ENCODE data around the gene ELFN2.

The ELFN2 gene

GRCh38 chr22:37352481-37352880 lies 74.8 kb downstream of the ELFN2 start:
- no peak for DNase-seq

GRCh38 chr22:37351232-37351631 lies 76.0 kb downstream of the ELFN2 start:
- DNase-seq: no peak

DNA sequence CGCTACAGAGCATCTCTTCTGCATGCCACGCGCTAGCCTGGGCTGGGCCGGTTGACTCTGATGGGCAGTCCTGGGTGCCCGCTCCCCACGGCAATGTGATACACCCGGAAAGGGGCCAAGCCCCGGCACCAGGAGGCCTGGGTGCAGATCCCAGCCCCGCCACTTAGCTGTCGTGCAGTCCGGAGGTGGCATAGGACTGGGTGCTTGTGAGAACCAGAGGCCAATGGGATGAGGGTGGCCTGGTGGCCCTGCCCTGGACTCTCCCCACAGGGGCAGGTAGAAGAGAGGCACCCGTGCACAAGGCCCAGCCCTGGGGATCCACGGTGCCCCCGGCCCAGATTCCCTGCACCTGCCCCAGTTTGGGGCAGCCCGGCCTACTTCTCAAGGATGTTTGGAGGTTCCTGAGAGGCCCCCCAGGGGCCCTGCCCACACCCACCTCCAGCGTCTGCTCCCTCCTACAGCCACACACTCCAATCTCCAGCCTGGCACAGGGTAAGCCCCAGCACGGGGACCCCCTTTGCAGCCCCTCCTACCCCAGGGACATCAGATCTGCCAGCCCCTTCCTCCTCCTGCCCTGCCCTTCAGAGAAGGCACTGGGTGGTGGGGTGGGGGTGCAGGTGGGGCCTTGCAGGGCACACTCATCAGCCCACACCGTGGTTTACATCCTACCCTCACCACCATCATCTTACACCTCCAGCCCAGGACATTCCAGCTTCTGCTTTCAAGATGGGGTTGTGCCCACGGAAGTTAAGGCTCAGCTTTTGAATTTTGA lies 78.0 kb downstream of the ELFN2 start:
- no peak for DNase-seq

DNA sequence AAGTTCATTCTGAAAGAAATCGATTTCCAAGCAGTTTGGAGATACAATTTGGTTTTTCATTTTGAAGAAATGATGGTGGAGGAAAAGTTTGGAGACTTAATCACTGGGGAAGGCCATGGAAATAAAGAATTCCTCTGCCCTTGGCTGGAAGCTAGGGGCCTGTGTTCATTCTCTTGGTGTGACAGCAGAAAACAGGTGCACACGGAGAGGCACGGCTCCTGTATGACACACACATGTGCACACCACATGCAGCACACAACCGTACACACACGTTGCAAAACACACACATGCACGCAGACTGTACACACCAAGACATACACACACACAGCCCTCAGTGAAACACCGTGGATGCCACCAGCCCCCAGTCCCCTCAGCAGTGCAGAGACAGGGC lies 80.8 kb downstream of the ELFN2 start:
- DNase-seq: no peak

DNA sequence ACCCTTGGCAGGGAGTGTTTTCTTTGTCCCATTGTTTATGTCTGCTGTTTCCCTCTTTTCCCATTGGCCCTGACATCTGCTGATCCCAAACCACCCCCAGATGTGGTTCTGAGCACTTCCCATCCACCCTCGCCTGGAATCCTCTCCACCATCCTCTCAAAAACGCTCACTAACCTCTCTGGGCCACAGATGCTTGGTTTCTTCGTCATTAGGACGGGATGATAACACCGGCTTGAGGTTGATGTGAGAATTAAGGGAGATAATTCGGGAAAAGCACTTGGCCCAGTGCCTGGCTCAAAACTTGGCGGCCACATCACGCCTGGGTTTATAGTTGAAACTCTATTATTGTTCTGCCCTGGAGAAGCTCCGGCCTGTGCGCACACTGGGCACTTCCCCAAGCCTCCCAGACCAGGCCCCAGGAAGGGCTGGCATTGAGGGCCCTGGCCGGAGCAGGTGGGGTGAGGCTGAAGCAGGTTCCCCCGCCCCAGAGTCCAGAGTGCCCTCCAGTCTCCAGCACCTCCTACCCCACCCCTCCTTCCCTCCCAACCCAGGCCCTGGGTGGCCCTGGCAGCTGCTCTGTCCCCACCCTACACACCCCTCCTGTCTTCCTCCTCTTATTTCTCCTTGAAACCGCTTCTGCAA lies 81.3 kb downstream of the ELFN2 start:
- no peak for DNase-seq

DNA sequence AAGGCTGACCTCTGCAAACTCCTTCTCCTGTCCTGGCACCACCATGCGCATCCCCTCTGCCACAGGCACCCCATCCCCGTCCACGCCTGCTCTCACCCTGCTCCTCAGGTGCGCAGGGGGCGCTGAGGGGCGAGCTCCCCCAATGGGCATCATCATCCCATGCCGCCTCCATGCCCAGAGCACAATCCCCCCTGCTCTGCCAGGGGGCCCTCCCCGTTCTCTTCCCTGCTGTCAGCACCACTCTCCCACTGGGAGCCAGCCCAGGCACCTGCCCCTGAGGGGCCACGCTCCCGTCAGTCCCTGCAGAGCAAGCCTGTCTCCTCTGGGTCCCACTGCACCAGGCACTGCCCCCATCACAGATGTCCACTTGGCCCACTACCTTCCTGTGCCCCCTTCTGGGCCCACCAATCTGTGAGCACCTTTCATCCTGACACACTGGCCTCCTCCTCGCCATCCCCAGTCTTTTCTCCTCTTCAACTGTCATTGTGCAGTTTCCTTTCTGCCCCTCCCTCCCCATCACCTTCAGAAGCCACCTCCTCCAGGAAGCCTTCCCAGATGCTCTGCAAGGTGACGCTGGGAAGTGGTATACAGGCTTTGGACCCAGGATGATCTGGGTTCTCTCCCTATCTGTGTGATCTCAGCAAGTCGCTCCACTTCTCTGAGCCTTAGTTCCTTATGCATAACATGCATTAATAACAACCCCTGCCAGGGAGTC lies 82.4 kb downstream of the ELFN2 start:
- no peak for DNase-seq

DNA sequence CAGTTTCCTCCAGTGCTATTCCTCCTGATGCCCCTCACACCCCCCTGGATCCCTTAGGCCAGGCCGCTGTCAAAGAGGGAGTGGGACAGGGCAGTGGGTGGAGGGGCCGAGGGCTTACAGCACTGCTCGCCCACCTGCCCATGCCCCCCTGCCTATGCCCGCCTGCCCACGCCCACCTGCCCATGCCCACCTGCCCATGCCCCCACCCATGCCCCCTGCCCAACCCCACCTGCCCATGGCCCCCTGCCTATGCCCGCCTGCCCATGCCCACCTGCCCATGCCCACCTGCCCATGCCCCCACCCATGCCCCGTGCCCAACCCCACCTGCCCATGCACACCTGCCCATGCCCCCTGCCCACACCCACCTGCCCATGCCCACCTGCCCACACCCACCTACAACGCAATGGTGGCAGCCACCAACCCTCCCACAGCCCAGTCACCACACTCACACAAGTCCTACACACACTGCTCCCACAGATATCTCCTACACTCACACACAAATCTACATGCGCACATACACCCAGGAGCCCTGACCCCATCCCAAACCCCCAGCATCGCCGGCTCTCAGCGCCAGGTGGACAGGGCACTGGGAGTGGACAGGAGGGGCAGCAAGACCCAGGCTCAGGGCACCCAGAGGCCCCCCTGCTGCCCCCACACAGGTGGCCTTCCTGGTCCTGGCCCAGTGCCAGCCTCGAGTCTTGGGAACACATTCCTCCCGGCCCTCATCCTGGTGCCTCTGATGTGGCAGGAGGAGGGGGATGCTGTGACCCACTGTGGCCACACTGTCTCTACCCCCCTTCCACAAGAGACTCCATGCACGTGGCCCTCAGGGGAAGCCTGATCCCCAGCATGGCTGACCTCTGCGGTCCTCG lies 83.2 kb downstream of the ELFN2 start:
- no peak for DNase-seq

GRCh38 chr22:37343348-37343747 lies 83.9 kb downstream of the ELFN2 start:
- DNase-seq: no peak

GRCh38 chr22:37342065-37342464 lies 85.2 kb downstream of the ELFN2 start:
- DNase-seq: no peak

GRCh38 chr22:37340331-37341262 lies 86.7 kb downstream of the ELFN2 start:
- no peak for DNase-seq

DNA sequence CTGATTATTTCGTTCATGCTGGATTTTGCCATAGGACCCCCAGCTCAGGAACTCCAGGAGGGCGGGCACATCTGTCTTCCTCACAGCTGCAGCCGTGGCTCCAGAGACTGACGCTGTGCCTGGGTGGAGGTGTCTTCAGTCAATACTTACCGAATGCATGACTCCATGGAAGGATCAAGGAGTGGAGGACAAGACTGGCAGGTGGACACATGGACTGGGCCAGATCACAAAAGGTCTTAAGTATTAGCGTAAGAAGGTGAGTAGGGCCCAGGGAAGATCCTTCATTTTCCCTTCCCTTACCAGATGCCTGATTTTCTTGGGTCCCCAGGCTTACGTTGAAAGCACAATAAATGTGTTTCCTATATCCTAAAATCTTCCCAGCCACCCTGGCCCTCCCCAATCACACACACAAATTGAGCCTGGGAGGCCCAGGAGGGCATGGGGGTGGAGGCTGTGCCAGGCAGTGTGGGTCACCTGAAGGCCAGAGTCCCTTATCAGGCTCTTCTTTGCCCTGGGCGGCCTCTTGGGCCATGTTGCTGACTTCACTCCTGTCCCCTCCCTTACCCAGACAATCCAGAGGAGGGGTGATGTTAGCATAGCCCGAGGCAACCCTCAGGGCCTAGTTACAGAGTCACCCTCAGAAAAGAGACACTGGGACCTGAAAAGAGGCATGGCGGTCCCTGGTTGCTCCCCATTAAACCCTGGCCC lies 88.6 kb downstream of the ELFN2 start:
- no peak for DNase-seq

GRCh38 chr22:37337204-37337943 lies 89.9 kb downstream of the ELFN2 start:
- no peak for DNase-seq

GRCh38 chr22:37336579-37336978 lies 90.7 kb downstream of the ELFN2 start:
- DNase-seq: no peak

DNA sequence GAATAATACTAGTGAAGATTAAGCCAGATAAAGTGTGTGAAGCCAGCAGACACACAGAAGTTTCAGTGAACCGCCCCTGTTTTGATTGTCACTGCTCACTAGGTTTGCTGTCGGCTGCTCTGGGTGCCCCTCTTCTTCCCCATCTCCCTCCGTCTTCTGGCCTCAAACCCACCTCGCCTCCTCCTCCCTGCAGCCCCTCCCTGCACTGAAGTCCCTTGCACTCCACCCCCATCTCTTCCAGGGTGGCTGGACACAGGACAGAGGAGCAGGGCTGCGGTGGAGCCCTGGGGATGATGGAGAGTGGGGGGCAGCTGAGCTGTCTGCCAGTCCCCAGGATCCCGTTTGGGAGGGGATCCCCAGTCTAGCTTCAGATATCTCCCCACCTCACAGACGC lies 91.5 kb downstream of the ELFN2 start:
- DNase-seq: no peak

DNA sequence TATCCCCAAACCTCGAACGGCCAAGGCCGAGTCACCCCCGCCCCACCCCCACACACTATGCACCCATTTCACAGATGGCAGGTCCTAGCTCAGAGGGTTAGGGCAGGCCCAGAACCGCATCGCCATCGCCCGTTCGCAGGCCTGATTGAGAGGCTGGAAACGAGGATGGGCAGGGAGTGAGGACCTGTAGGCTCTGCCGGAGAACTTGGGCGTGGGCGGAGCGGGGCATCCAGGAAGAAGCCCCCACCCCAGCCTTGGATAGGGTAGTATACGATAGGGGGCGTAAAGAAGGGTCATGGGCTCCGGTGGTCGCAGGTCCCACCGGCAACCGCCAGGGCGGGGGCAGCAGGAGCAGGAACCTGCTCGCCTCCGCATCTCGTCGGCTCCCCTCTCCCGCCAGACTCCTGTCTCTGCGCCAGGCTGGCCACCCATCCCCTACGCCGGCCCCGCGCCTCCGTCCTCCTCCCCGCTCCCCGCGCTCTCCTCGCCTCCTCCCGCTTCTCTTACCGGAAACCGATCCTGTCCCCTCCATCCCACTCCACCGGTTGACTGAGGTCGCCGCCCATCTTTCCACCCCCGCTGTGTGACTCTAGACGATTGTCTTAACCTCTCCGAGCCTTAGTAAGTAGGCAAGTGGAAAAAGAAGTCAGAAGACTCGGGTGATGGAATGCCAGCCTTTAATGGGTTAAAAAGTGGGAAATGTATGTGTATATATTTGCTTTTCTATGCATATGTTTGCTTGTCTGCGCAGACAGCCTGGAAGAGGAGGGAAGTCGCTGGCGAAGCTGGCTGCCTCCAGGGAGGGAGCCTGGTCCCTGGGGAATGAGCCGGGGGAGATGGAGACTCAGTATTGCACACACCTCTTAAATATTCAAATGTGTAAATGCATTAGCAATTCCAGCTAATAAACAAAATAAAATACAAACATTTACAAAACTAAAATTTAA lies 92.1 kb downstream of the ELFN2 start:
- DNase-seq: no peak

- no peak for DNase-seq
These were observed 92.8 kb downstream of the ELFN2 start for GRCh38 chr22:37334461-37334858.

GRCh38 chr22:37333724-37334460 lies 93.4 kb downstream of the ELFN2 start:
- no peak for DNase-seq

DNA sequence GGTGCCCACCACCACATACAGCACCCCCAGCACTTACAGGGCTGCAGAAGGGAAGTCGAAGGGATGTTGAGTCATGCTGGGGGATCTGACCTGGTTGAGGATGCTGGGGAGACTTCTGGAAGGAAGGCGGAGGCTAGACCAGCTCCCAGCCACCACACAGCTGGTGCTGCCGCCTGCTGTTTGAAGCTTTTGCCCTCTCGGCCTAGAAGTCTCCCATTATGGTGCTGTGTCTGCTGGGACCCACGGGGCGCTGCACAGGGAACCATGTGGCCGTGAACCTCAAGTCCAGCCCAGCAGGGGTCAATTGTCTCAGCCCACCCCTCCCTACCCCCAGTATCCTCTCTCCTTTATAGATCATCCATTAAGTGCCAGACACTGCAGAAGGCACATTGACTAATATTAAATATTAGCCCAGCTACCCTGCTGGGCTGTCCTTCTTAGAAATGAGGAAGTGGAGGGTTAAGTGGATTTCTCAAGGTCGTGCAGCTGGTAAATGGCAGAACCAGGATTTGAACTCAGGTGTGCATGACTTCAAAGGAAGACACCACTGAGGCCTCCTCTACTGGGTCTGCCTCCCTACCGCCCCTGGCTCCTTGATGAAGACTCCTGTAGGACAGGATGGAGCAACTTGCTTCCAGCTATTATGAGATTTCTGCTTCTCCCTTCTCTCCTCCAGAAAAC lies 95.3 kb downstream of the ELFN2 start:
- DNase-seq: no peak

All from activated CD4-positive, alpha-beta T cell treated with anti-CD3 and anti-CD28 coated beads, Interleukin-2, Interleukin-6, amounts not matched to agents 100 ng/mL and 50 ng/mL, durations not matched to agents 16 hours and 8 hours (primary cell).